ENCODE results near the gene PLBD2. TPM values are rescaled to one million over a fixed set of nuclear protein-coding genes. Genes with fewer than 3 reads are reported as not detected.

Gene PLBD2
- total and polyA plus RNA-seq, 2 donors (not counting 1 experiment from before 2014, with no cell fraction given), result 11.9 to 35.5 TPM

DNA sequence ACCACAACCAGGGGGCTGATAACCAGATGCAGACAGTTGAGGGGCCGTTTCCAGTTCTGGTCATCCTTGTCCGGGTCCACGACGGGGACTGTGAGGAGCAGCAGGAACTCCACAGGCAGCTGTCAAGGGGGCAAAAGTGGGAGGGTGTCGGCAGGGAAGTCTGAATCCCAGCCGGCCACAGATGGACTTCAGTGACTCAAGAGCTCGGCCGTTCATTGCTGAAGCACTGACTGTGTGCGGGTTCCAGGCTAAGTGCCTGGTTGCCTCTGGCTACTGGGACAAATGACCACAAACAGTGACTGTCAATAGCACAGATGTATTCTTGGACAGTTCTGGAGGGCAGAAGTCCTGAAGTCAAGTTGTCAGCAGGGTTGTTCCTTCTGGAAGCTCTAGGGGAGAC, 43.0 kb upstream of the PLBD2 start:
- TF ChIP-seq, protein P1, sequence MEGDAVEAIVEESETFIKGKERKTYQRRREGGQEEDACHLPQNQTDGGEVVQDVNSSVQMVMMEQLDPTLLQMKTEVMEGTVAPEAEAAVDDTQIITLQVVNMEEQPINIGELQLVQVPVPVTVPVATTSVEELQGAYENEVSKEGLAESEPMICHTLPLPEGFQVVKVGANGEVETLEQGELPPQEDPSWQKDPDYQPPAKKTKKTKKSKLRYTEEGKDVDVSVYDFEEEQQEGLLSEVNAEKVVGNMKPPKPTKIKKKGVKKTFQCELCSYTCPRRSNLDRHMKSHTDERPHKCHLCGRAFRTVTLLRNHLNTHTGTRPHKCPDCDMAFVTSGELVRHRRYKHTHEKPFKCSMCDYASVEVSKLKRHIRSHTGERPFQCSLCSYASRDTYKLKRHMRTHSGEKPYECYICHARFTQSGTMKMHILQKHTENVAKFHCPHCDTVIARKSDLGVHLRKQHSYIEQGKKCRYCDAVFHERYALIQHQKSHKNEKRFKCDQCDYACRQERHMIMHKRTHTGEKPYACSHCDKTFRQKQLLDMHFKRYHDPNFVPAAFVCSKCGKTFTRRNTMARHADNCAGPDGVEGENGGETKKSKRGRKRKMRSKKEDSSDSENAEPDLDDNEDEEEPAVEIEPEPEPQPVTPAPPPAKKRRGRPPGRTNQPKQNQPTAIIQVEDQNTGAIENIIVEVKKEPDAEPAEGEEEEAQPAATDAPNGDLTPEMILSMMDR (conservative IDR thresholded peaks at IDR 0.05 in 1 of 2, IDR thresholded peaks at IDR 0.05 in 1 of 2; ENCODE audit: low read depth in 1 of 2, low read length in 2 of 2), result no peak
- TF ChIP-seq EZH2 (IDR thresholded peaks at IDR 0.05; ENCODE audit: low read length, missing control alignments), result no peak
- Histone ChIP-seq H2AFZ (ENCODE audit: low read length) (no peak overlapping the region), H3K27ac (ENCODE audit: insufficient read depth, low read length) (no peak overlapping the region), H3K79me2 (ENCODE audit: control insufficient read depth, insufficient read depth, low read length) (no peaks in the 10 kb centered on the region), H3K27me3 (ENCODE audit: control insufficient read depth, insufficient read depth, low read length) (no peaks in the 10 kb centered on the region), H3K4me2 (ENCODE audit: extremely low read depth, insufficient read depth, low read length) (no peak overlapping the region), H3K4me1 (ENCODE audit: control insufficient read depth, extremely low read depth, insufficient read depth, low read length) (no peaks in the 10 kb centered on the region), H4K20me1 (ENCODE audit: control insufficient read depth, extremely low read depth, insufficient read depth, low read length) (no peaks in the 10 kb centered on the region), H3K9ac (ENCODE audit: insufficient read depth, low read length) (no peak overlapping the region), H3K36me3 (ENCODE audit: control insufficient read depth, insufficient read depth, low read length) (peaks cover 3% of the 10 kb centered on the region), H3K9me3 (ENCODE audit: control insufficient read depth, insufficient read depth, low read depth, low read length) (no peaks in the 10 kb centered on the region), H3K4me3 (replicated peaks in 1 of 4; ENCODE audit: control extremely low read depth in 1 of 4, insufficient read depth in 1 of 4, low read depth in 3 of 4, low read length in 4 of 4) (no peak overlapping the region)
- DNase-seq (ENCODE audit: low read depth in 2 of 2), result no peak

DNA sequence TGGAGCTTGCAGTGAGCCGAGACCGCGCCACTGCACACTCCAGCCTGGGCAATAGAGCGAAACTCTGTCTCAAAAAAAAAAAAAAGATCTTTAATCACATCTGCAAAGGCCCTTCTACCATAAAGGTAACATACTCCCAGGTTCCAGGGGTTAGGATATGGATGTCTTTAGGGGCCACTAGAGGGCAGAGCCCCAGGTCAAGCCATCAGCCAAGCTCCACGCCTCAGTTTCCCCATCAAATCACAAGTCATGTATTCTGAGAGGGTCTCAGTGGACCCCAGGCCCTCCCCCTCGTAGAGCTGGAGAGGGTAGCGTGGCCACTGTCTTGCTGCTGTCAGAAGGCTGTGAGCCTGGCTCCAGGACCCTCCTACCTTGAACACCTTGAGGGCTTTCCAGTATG, 42.2 kb upstream of the PLBD2 start:
- Histone ChIP-seq H3K36me3 (ENCODE audit: control insufficient read depth, insufficient read depth, low read length) (peaks cover 3% of the 10 kb centered on the region), H3K4me1 (ENCODE audit: control insufficient read depth, extremely low read depth, insufficient read depth, low read length) (no peaks in the 10 kb centered on the region), H3K27me3 (ENCODE audit: control insufficient read depth, insufficient read depth, low read length) (no peaks in the 10 kb centered on the region), H3K4me2 (ENCODE audit: extremely low read depth, insufficient read depth, low read length) (no peak overlapping the region), H4K20me1 (ENCODE audit: control insufficient read depth, extremely low read depth, insufficient read depth, low read length) (no peaks in the 10 kb centered on the region), H3K9ac (ENCODE audit: insufficient read depth, low read length) (no peak overlapping the region), H3K4me3 (replicated peaks in 1 of 4; ENCODE audit: control extremely low read depth in 1 of 4, insufficient read depth in 1 of 4, low read depth in 3 of 4, low read length in 4 of 4) (no peak overlapping the region), H3K9me3 (ENCODE audit: control insufficient read depth, insufficient read depth, low read depth, low read length) (no peaks in the 10 kb centered on the region), H3K27ac (ENCODE audit: insufficient read depth, low read length) (no peak overlapping the region), H3K79me2 (ENCODE audit: control insufficient read depth, insufficient read depth, low read length) (no peaks in the 10 kb centered on the region), H2AFZ (ENCODE audit: low read length) (no peak overlapping the region)
- TF ChIP-seq EZH2 (IDR thresholded peaks at IDR 0.05; ENCODE audit: low read length, missing control alignments), result no peak
- TF ChIP-seq, protein P1 (conservative IDR thresholded peaks at IDR 0.05 in 1 of 2, IDR thresholded peaks at IDR 0.05 in 1 of 2; ENCODE audit: low read depth in 1 of 2, low read length in 2 of 2), result peak in 1 of 2 donors; percentile 14
- DNase-seq (ENCODE audit: low read depth in 2 of 2), result no peak

DNA sequence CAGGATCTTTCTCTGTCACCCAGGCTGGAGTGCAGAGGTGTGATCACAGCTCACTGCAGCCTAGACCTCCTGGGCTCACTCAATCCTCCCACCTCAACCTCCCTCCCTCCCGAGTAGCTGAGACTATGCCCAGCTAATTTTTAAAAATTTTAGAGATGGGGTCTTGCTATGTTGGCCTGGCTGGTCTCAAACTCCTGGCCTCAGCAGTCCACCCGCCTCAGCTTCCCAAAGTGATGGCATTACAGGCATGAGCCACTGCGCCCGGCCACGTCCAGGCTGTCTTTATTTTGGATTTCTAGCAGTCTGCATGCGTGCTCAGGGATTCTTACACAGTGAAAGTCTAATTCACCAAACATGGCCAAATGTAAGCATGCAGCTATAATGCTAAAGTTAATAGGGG, 41.3 kb upstream of the PLBD2 start:
- Histone ChIP-seq H3K4me1 (ENCODE audit: control insufficient read depth, extremely low read depth, insufficient read depth, low read length) (no peaks in the 10 kb centered on the region), H4K20me1 (ENCODE audit: control insufficient read depth, extremely low read depth, insufficient read depth, low read length) (no peaks in the 10 kb centered on the region), H3K9me3 (ENCODE audit: control insufficient read depth, insufficient read depth, low read depth, low read length) (no peaks in the 10 kb centered on the region), H3K4me3 (replicated peaks in 1 of 4; ENCODE audit: control extremely low read depth in 1 of 4, insufficient read depth in 1 of 4, low read depth in 3 of 4, low read length in 4 of 4) (no peak overlapping the region), H3K27ac (ENCODE audit: insufficient read depth, low read length) (no peak overlapping the region), H2AFZ (ENCODE audit: low read length) (no peak overlapping the region), H3K79me2 (ENCODE audit: control insufficient read depth, insufficient read depth, low read length) (no peaks in the 10 kb centered on the region), H3K27me3 (ENCODE audit: control insufficient read depth, insufficient read depth, low read length) (no peaks in the 10 kb centered on the region), H3K36me3 (ENCODE audit: control insufficient read depth, insufficient read depth, low read length) (peaks cover 3% of the 10 kb centered on the region), H3K4me2 (ENCODE audit: extremely low read depth, insufficient read depth, low read length) (no peak overlapping the region), H3K9ac (ENCODE audit: insufficient read depth, low read length) (no peak overlapping the region)
- no peak for TF ChIP-seq EZH2 (IDR thresholded peaks at IDR 0.05; ENCODE audit: low read length, missing control alignments)
- TF ChIP-seq, protein P1 (conservative IDR thresholded peaks at IDR 0.05 in 1 of 2, IDR thresholded peaks at IDR 0.05 in 1 of 2; ENCODE audit: low read depth in 1 of 2, low read length in 2 of 2), result no peak
- no peak for DNase-seq (ENCODE audit: low read depth in 2 of 2)
